NCI-H1436 treated with DMSO at 0.1 percent for 48 hours (cell line): Measurements from ENCODE around the gene CFAP161.
"Not testable (repeated sequence)": the region's sequence is repeated elsewhere in the genome, so short reads cannot be mapped to it uniquely, and the experiment has no call there.

Experiments used
- DNase-seq: peaks from one replicate; lab custom pipeline; 2025; lab: John Stamatoyannopoulos, UW

Gene CFAP161

DNA sequence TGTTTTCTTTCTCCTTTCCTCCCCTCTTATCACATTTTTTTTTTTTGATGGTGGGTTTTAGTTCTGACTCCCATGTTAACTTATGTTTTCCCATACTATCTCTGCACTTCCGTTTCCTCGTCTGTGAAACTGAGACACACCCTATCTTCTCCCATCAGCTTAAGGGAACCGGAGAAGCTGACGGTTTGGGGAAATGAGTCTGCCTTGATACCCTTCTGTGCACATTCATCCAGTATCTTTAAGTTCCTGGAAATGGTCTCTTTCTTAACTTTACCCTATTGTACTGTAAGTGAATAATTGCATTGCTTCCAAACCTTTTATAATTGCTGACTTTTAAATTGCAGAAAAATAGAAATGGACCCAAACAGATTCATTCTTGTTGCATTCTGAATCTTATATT lies 26.2 kb upstream of the CFAP161 start:
- DNase-seq, result no peak

GRCh38 chr15:81108427-81108826 lies 25.6 kb upstream of the CFAP161 start:
- no peak for DNase-seq

GRCh38 chr15:81111018-81111417 lies 23.1 kb upstream of the CFAP161 start:
- DNase-seq, result no peak

GRCh38 chr15:81111510-81112470 lies 22.3 kb upstream of the CFAP161 start:
- no peak for DNase-seq

DNA sequence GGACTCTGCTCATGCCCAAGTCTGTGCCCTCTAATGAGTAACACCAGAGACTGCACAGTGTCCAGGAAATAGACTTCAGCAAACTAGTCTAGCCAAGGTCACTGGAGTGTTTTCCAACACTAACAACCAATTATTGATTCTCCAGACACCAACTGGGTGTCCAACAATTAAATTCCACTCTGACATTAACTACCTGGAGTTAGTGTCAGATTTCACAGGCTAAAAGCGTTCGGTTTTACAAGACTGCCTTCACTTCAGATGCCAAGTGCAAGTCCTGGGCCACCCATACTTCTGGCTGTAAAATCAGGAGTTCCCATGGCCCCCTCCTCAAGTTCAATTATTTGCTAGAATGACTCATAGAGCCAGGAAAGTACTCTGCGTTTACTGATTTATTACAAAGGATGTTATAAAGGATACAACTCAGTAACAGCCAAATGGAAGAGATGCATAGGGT lies 20.8 kb upstream of the CFAP161 start:
- no peak for DNase-seq

DNA sequence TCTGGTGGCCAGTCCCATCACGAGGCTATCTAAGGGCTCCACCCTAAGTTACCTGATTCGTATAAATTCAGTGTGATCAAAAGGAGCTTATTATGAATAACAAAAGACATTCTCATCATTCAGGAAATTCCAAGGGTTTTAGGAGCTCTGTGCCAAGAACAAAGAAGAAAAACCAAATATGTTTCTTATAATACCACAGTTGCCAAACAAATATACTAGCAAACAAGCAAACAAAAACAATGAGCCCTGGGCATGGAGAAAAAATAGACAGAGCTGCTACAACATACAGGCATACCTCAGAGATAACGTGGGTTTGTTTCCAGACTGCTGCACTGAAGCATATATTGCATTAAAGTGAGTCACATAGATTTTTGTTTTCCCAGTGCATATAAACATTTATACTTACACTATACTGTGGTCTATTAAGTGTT lies 20.2 kb upstream of the CFAP161 start:
- no peak for DNase-seq

DNA sequence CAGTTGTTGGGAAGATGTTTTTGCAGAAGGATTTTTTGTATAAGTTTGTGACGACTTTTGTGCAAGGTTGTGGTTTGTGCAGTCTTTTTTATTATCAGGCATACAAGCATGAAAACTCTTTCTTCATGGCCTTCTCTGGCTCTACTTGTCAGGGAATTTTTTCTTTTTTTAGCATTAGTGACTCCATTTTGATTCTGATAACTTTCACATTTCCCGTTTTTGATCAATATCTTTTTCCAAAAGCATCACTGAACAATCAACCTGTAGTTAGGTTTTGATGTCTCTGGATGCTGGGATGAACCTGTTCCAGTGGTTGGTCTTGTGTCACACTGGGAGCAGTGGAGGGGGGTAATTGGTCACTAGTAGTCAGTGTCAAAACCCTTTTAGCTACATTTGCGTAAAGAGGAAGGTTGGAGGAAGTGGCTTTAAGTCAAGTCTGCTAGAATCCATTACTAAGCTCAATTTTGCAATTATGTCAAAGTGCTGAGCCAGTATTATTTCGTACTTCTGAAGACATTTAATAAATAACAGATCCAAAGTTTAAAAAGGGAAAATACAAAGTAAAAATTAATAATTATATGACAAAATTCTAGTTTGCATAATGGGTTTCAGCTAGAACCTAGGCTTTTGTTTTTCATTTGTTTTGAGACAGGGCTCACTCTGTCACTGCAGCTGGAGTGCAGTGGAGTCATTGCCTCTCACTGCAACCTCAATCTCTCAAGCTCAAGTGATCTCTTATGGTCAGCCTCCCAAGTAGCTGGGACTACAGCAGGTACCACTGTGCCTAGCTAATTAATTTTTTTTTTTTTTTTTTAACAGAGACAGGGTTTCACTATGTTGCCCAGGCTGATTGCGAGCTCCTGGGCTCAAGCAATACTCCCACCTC lies 18.8 kb upstream of the CFAP161 start:
- no peak for DNase-seq

- DNase-seq, result no peak
Measured at GRCh38 chr15:81117136-81117535, 16.9 kb upstream of the CFAP161 start.

DNA sequence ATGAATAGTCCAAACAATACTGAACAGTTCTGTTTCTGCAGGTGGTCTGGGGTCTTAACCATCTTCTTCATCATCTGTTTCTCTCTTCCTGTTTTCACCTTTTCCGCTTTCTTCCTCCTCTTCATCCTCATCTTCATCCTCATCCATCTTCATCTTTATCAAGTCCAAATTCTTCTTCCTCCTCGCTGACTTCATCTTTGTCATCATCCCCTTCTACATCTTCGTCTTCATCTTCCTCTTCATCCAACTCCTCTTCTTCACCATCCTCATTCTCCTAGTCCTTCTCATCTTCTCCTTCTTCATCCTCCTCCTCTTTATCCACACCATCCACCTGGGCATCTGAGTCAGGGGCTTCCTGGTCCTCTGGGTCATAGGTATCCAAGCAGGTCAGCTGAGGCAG lies 16.5 kb upstream of the CFAP161 start:
- no peak for DNase-seq

- no peak for DNase-seq
Measured at GRCh38 chr15:81118361-81118760, 15.7 kb upstream of the CFAP161 start.

DNA sequence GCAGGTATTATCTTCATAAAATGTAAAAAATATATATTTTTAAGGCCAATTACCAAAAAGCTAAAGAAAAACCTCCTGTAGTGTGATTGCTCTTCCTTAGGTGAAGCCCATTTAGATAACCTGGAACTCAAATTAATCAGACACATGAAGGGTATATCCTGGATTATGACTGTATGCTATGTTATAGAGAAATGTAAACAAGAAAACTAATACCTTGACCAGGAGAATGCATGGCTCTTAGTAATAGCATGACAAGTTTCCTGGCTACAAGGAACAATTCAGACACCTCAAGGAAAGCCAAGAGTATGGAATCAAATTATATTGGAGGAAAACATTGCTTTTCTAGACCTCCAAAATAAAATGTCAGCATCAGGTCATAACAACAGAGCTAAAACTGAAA lies 14.0 kb upstream of the CFAP161 start:
- no peak for DNase-seq

GRCh38 chr15:81126892-81127291 lies 7.2 kb upstream of the CFAP161 start:
- no peak for DNase-seq

- DNase-seq, result not testable (repeated sequence)
Measured at GRCh38 chr15:81141478-81141877, 7.4 kb downstream of the CFAP161 start.

DNA sequence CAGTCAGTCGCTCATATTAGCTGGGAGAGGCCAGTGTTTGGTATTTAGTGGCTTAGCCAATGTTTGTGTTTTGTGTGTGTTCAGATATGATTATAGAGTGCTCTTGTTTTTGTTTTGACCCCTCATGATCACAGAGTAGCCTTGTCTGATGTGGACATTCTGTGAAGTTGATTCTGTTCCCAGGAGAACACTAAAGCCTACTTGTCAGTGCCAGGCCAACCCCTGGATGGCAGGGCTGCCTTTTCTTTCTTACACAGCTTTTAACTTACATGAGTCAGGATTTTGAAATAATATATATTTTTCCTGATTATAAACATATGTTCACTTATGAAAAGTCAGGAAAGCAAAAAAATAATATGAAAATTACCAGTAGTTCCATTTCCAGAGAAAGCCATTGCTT lies 11.9 kb downstream of the CFAP161 start:
- no peak for DNase-seq

DNA sequence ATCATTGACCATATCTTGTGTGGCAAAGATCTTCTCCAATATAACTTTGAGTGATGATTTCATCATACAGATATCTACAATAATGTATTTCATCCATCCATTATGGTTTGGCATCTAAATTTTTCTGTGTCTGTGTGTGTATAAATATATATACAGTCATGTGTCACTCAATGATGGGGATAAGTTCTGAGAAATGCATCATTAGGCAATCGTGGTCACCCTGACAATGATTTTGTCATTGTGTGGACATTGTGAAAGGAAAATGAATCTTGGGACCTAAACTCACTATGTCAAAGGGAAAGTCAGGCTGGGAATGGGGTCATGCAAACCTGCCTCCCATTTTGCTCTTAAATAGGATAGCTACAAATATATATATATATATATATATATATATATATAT lies 12.4 kb downstream of the CFAP161 start:
- no peak for DNase-seq

DNA sequence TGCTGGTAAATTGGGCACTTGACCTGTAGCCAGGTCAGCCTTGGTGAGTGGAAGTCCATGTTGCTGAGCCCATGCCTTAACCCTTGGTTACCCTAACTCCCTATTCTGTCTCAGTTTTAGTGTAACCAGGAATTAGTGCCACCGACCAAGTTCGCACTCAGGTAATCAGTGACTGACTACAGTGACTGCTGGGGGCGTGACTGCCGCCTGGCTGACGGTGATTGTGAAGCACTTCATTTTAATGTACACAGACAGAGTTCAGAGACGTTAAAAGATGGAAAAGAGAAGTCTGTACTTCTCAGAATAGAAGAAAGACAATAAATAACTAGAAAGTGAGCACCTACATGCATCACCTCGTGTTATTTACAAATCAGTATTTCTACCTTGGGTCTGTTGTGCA lies 17.3 kb downstream of the CFAP161 start:
- DNase-seq, result no peak

DNA sequence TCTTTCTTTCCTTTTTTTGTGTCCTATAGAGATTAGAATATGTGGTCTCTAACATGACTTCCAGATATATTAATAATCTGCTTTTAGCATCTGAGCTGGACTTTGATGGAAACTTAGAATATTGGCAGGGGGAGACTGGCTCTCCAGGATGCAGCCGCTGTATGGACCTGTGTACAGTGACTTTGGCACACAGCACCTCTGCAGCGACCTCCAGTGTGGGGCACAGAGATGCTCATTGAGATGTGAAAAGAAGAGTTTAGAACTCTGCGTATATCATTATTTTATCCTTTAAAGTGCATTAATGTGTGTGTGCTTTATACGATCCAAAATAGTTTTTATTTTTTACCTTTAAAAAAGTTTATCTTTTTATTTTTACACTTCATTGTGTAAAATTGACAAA lies 18.3 kb downstream of the CFAP161 start:
- no peak for DNase-seq

DNA sequence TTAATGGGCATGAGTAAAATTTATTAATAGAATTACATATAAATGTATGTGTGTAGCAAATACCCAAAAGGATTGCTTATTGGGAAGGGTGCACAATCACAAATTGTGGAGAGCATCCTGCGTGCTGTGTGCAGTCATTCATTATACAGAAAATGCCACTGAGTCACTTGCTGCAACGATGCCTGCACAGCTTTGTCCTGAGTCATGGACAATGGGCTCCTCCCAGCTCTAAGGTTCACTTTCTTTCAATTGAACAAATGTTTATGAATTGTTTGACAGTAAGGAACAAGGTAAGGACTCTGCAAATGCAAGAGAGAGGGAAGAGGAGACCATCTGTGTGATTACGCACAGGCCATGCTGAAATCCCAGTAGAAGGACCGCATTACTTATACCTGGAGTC lies 18.7 kb downstream of the CFAP161 start:
- DNase-seq, result no peak

GRCh38 chr15:81155375-81156218 lies 21.5 kb downstream of the CFAP161 start:
- DNase-seq, result no peak

DNA sequence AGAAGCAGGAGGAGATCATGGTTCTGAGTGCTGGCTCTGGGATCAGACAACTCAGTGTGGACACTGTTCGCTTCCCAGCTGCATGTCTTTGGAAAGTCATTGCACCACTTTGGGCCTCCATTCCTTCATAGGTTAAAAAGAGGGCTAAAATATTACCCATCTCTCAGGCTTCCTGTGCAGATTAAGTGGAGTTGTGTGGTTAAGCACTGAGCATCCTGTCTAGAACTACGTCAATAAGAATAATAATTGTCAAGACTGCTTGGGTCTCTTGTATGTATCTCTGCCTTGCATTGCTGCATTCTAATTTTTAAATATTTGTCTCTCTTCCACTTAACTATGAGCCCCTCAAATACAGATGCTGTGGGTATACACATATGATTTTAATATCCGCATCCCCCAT lies 22.3 kb downstream of the CFAP161 start:
- no peak for DNase-seq

- DNase-seq, result no peak
Measured at GRCh38 chr15:81157195-81157938, 23.3 kb downstream of the CFAP161 start.
